Measurements from ENCODE around the gene CALCA.

DNA sequence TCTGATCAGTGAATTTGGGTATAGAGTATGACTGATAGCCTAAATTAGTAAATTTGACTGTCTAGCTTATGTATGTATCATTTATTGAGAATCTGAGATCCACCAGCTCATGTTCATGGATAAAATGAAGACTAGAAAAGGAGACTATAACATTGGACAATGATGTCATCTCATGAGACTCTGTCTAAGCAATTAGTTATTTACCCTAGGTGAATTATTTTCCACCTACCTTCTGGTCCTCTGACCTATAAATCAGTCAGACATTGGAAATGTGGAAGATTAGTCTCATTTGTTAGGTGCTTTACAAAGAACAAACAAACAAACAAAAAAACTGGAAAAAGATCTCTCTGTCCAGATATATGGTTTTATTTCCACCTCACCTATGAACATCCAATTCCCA is 38.7 kb upstream of the CALCA start:
- TF ChIP-seq SNAI2 (CRISPR knock-in tag; IDR thresholded peaks at IDR 0.05) (no peak), PPARA (CRISPR knock-in tag; IDR thresholded peaks at IDR 0.05; ENCODE audit: borderline replicate concordance) (no peak), RARB (CRISPR knock-in tag; IDR thresholded peaks at IDR 0.05) (no peak), ESRRG (CRISPR knock-in tag; IDR thresholded peaks at IDR 0.05) (no peak), ZNF8 (CRISPR knock-in tag; IDR thresholded peaks at IDR 0.05) (no peak)
- TF ChIP-seq, protein P1, sequence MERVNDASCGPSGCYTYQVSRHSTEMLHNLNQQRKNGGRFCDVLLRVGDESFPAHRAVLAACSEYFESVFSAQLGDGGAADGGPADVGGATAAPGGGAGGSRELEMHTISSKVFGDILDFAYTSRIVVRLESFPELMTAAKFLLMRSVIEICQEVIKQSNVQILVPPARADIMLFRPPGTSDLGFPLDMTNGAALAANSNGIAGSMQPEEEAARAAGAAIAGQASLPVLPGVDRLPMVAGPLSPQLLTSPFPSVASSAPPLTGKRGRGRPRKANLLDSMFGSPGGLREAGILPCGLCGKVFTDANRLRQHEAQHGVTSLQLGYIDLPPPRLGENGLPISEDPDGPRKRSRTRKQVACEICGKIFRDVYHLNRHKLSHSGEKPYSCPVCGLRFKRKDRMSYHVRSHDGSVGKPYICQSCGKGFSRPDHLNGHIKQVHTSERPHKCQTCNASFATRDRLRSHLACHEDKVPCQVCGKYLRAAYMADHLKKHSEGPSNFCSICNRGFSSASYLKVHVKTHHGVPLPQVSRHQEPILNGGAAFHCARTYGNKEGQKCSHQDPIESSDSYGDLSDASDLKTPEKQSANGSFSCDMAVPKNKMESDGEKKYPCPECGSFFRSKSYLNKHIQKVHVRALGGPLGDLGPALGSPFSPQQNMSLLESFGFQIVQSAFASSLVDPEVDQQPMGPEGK (CRISPR knock-in tag; IDR thresholded peaks at IDR 0.05; ENCODE audit: borderline replicate concordance), result no peak
- TF ChIP-seq, protein P2, sequence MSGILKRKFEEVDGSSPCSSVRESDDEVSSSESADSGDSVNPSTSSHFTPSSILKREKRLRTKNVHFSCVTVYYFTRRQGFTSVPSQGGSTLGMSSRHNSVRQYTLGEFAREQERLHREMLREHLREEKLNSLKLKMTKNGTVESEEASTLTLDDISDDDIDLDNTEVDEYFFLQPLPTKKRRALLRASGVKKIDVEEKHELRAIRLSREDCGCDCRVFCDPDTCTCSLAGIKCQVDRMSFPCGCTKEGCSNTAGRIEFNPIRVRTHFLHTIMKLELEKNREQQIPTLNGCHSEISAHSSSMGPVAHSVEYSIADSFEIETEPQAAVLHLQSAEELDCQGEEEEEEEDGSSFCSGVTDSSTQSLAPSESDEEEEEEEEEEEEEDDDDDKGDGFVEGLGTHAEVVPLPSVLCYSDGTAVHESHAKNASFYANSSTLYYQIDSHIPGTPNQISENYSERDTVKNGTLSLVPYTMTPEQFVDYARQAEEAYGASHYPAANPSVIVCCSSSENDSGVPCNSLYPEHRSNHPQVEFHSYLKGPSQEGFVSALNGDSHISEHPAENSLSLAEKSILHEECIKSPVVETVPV (CRISPR knock-in tag; IDR thresholded peaks at IDR 0.05), result no peak
- TF ChIP-seq, protein P3, sequence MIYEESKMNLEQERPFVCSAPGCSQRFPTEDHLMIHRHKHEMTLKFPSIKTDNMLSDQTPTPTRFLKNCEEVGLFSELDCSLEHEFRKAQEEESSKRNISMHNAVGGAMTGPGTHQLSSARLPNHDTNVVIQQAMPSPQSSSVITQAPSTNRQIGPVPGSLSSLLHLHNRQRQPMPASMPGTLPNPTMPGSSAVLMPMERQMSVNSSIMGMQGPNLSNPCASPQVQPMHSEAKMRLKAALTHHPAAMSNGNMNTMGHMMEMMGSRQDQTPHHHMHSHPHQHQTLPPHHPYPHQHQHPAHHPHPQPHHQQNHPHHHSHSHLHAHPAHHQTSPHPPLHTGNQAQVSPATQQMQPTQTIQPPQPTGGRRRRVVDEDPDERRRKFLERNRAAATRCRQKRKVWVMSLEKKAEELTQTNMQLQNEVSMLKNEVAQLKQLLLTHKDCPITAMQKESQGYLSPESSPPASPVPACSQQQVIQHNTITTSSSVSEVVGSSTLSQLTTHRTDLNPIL (CRISPR knock-in tag; IDR thresholded peaks at IDR 0.05; ENCODE audit: low read depth), result no peak
